K562 (cell line): Measurements from ENCODE around the gene LIF. TPM values are rescaled to one million over a fixed set of nuclear protein-coding genes. Genes with fewer than 3 reads are reported as not detected.

ENCODE experiments used
- ATAC-seq: fragments of 200-7000 bp; cut with Tn5 transposase; 3 replicates; pipeline ENCODE4 v1.9.1; 2020; ENCODE audit warnings: moderate library complexity
- BruUV-seq: library from RNA; stranded (reverse); fragments of 400-500 nt; replicated peaks from 2 replicates; lab custom pipeline; 2021; lab: Mats Ljungman, UMichigan
- CTCF ChIA-PET: fragments of 300-600 bp; formaldehyde crosslinking; extraction: SDS; loops from one replicate; lab custom pipeline; 2021; ENCODE audit warnings: low intra/inter-chr PET ratio; lab: Yijun Ruan, JAX
- POLR2A ChIA-PET: fragments of 300-600, 350-650 bp; sonication (Branson Sonifier 250); formaldehyde crosslinking; extraction: SDS; loops from one replicate; lab custom pipeline; 2021; ENCODE audit warnings: antibody characterized with exemption, inconsistent platforms; lab: Yijun Ruan, JAX
- DNase-seq, 4 experiments: peaks; one replicate each; pipeline versions ENCODE4 v3.0.0 to v3.0.0-alpha.2; 2011 to 2018; ENCODE audit warnings: low spot score in 3 of 4, mixed read lengths in 3 of 4; ENCODE audit errors: extremely low read depth in 1 of 4
- FAIRE-seq: peaks from 2 replicates; lab custom pipeline; 2011; peaks lifted over from hg19 to GRCh38; lab: Jason Lieb, UNC
- H2AFZ ChIP-seq: 2 replicates; pipeline ENCODE4 v1.6.0; 2011; ENCODE audit warnings: low read depth, low read length, control low read depth, inconsistent platforms
- H3K27ac ChIP-seq: fragments of 200-600 bp; 3 replicates; pipeline ENCODE4 v1.8.0; 2011; ENCODE audit warnings: low read depth, mild to moderate bottlenecking, control low read depth, inconsistent platforms, low read length, moderate library complexity, mixed read lengths; ENCODE audit errors: extremely low read depth
- H3K27me3 ChIP-seq, 2 experiments: fragments of 300-600 bp in 1 of 2; 2 replicates in 1 of 2; 3 replicates in 1 of 2; pipeline versions ENCODE4 v1.6.0 to v1.8.0; 2011; ENCODE audit warnings: inconsistent platforms in 2 of 2, low read length in 2 of 2, mild to moderate bottlenecking in 1 of 2, mixed read lengths in 1 of 2, moderate library complexity in 1 of 2; ENCODE audit not compliant: control insufficient read depth in 2 of 2, insufficient read depth in 2 of 2
- H3K36me3 ChIP-seq: fragments of 300-600 bp; 3 replicates; pipeline ENCODE4 v1.8.0; 2011; ENCODE audit warnings: mild to moderate bottlenecking, low read length, inconsistent platforms; ENCODE audit not compliant: control insufficient read depth, insufficient read depth
- H3K4me1 ChIP-seq, 2 experiments: fragments of 200-600 bp in 1 of 2; replicated peaks in 1 of 2; 2 replicates in 1 of 2; 3 replicates in 1 of 2; pipeline versions ENCODE4 v1.5.1 to v1.8.0; 2011; ENCODE audit warnings: inconsistent platforms in 2 of 2, low read length in 2 of 2, mild to moderate bottlenecking in 1 of 2, mixed read lengths in 1 of 2, moderate library complexity in 1 of 2; ENCODE audit not compliant: control insufficient read depth in 2 of 2, insufficient read depth in 2 of 2
- H3K4me2 ChIP-seq: 2 replicates; pipeline ENCODE4 v1.6.1; 2011; ENCODE audit warnings: low read length, control low read depth, inconsistent platforms, mixed read lengths; ENCODE audit not compliant: insufficient read depth
- H3K4me3 ChIP-seq: fragments of 200-600 bp; sonication (generic), shearing (Covaris generic); 2 replicates; pipeline ENCODE4 v1.5.1; 2016; ENCODE audit warnings: control low read depth, inconsistent platforms
- H3K79me2 ChIP-seq: fragments of 200-600 bp; 3 replicates; pipeline ENCODE4 v1.8.0; 2011; ENCODE audit warnings: low read length, inconsistent platforms; ENCODE audit not compliant: control insufficient read depth, insufficient read depth
- H3K9ac ChIP-seq, 2 experiments: 2 replicates each; pipeline versions ENCODE4 v1.6.0 to v1.6.1; 2011; ENCODE audit warnings: low read depth in 2 of 2, low read length in 2 of 2, control low read depth in 1 of 2, inconsistent platforms in 1 of 2, mild to moderate bottlenecking in 1 of 2, mixed read lengths in 1 of 2; ENCODE audit not compliant: insufficient read depth in 1 of 2
- H3K9me1 ChIP-seq: one replicate; pipeline ENCODE4 v1.6.0; 2011; ENCODE audit warnings: inconsistent platforms, mild to moderate bottlenecking, low read length, moderate library complexity; ENCODE audit not compliant: control insufficient read depth, insufficient read depth
- H3K9me3 ChIP-seq: replicated peaks from 2 replicates; pipeline ENCODE4 v1.5.1; 2011; ENCODE audit warnings: low read depth, low read length, inconsistent platforms; ENCODE audit not compliant: control insufficient read depth, insufficient read depth
- H4K20me1 ChIP-seq: replicated peaks from 2 replicates; pipeline ENCODE4 v1.6.1; 2011; ENCODE audit warnings: low read length, inconsistent platforms, mixed read lengths; ENCODE audit not compliant: control insufficient read depth, insufficient read depth
- ARID3A ChIP-seq: IDR thresholded peaks from 2 replicates; pipeline ENCODE4 v1.6.1; 2012; ENCODE audit warnings: low read depth, low read length, improper control_type of control experiment, borderline replicate concordance
- BRD9 ChIP-seq: fragments of 450-650 bp; IDR thresholded peaks from 2 replicates; pipeline ENCODE4 v1.6.1; 2018; ENCODE audit warnings: low read depth; ENCODE audit not compliant: partially characterized antibody
- FOS ChIP-seq: IDR thresholded peaks from 3 replicates; pipeline ENCODE4 v1.6.1; 2011; ENCODE audit not compliant: insufficient read length; ENCODE audit errors: extremely low read depth
- IFI16 ChIP-seq: fragments of 250-450 bp; sonication (Bioruptor Pico); IDR thresholded peaks from 2 replicates; pipeline ENCODE4 v2.1.2; 2022; ENCODE audit warnings: mild to moderate bottlenecking, inconsistent platforms
- RAD21 ChIP-seq, 2 experiments: fragments of 250-450 bp in 1 of 2; fragments of 450-650 bp in 1 of 2; sonication (Bioruptor Pico) in 1 of 2; formaldehyde crosslinking in 1 of 2; IDR thresholded peaks in 1 of 2; conservative IDR thresholded peaks in 1 of 2; 2 replicates each; pipeline versions ENCODE4 v1.4.0 to v1.8.0; 2020 to 2022; ENCODE audit warnings: mild to moderate bottlenecking in 2 of 2, moderate library complexity in 1 of 2
- SP1 ChIP-seq: sonication (generic); formaldehyde crosslinking; IDR thresholded peaks from 2 replicates; pipeline ENCODE4 v1.8.1; 2022; ENCODE audit warnings: mild to moderate bottlenecking, missing genetic modification reagents
- SRF ChIP-seq, 2 experiments: fragments of 250-450, 450-650 bp in 1 of 2; sonication (Bioruptor Pico) in 1 of 2; sonication (generic) in 1 of 2; formaldehyde crosslinking; IDR thresholded peaks; 2 replicates each; pipeline versions ENCODE4 v1.5.0 to v1.5.1; 2020 to 2022; ENCODE audit warnings: mild to moderate bottlenecking in 1 of 2, missing genetic modification reagents in 1 of 2
- ZNF436 ChIP-seq: fragments of 250-450, 450-650 bp; sonication (Bioruptor Pico); formaldehyde crosslinking; IDR thresholded peaks from 2 replicates; pipeline ENCODE4 v1.7.0; 2020; ENCODE audit warnings: mild to moderate bottlenecking
- WGBS: fragments of 100-300 bp; shearing (Covaris generic); methylation state at CpG from one replicate; pipeline ENCODE4 v1.1.6; 2016; ENCODE audit warnings: low coverage, mixed read lengths; ENCODE audit not compliant: insufficient coverage; ENCODE audit errors: missing lambda C conversion rate; 5-methylcytosine and 5-hydroxymethylcytosine counted together
- in situ Hi-C: fragments of 300-500 bp; cut with MboI; formaldehyde crosslinking; loops from 4 replicates; pipeline ENCODE4 v1.15.0; 2018; ENCODE audit warnings: inconsistent platforms, mixed read lengths
- intact Hi-C: fragments of 100-400 bp; cut with micrococcal nuclease; formaldehyde crosslinking; loops from 2 replicates; pipeline ENCODE4 v1.14.2; 2022
- polyA plus RNA-seq, 8 experiments: library from polyadenylated mRNA; depleted of rRNA in 4 of 8; stranded (reverse) in 5 of 8; unstranded in 3 of 8; fragments of >200 nt; fragmentation: Nextera tagmentation in 2 of 8; fragmentation: Illumina TruSeq in 1 of 8; extraction: Ambion mirVana in 2 of 8; extraction: Trizol in 1 of 8; gene quantifications; 2 replicates each; pipeline versions ENCODE4 v1.2.1 to v1.2.3, GENCODE V29; 2011 to 2014; ENCODE audit warnings: inconsistent platforms in 1 of 8, missing spikeins in 1 of 8
- total RNA-seq, 7 experiments: library from RNA; depleted of rRNA in 6 of 7; stranded (reverse); fragments of >200 nt in 6 of 7; fragmentation: Illumina TruSeq in 2 of 7; extraction: Trizol in 2 of 7; gene quantifications; 2 replicates each; pipeline versions ENCODE4 v1.2.1 to v1.2.3, GENCODE V29; 2011 to 2021; ENCODE audit warnings: low replicate concordance in 1 of 7
- TF ChIP-seq, protein P1 (sequence below), 2 experiments: fragments of 450-650 bp; formaldehyde crosslinking in 1 of 2; IDR thresholded peaks; 2 replicates each; pipeline versions ENCODE4 v1.4.0 to v1.6.1; 2014 to 2020; ENCODE audit warnings: mild to moderate bottlenecking in 2 of 2, borderline replicate concordance in 1 of 2, low read depth in 1 of 2

LIF gene
- total and polyA plus RNA-seq, 9 of the 15 experiments (the other 6 are each of a cell fraction or from before 2014, with no cell fraction given): 0.05 to 0.39 (median 0.18) TPM; not detected in 3

DNA sequence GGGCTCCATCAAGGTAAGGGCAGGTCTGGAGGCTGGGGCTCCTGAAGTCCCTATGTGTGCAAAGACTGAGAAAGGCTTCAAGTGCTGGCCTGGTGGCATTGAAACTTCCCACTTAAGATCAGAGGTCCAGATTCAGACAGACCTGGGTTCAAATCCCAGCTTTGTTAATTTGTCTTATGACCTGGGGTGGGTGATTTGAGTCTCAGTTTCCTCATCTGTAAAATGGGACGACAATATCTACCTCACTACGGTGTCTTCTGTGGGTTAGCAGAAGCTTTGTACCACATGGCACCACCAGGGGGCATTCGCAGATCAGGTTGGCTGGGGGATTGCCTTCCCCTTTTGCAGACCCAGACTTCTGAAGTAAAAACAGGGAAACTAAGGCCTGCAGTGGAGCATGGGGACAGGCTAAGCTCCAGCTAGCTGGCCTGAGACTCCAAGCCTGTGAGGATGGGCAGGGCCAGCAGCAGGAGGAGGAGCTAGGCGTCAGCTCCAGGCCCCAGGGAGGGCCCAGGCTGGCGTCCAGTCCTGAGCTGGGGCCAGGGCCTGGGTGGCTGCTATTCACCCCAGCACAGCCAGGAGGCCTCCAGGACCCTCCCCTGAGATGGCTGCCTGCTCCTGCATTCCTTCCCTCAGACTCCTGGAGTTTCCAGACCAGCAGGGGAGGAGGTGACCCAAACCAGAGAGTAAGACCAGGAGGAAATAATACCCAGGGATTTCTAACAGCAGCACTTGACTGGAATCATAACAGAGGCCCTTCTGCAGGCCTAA lies 41.3 kb upstream of the LIF start:
- H3K4me3 ChIP-seq: no peak overlapping the region
- H3K79me2 ChIP-seq: no peaks in the 10 kb centered on the region
- no peak overlapping the region for H3K9ac ChIP-seq
- BruUV-seq: no TSS peak
- H3K27ac ChIP-seq: no peak overlapping the region
- no peaks in the 10 kb centered on the region for H3K9me1 ChIP-seq
- ChIA-PET POLR2A (interaction anchor here (0.9 to 1.4 kb wide), 2 partner anchors 11 to 27 kb away, joined by 6 to 8 read pairs; no protein-coding TSS in a partner anchor), CTCF (interaction anchor here (1.2 to 2.9 kb wide), 5 partner anchors 25 to 198 kb away, joined by 3 to 31 read pairs (median 17); partner anchors contain the start of gene RNF215)
- no peaks in the 10 kb centered on the region for H3K9me3 ChIP-seq
- peaks cover 5% of the 10 kb centered on the region; the same call in 1 of the 3 replicates for H3K36me3 ChIP-seq
- peak; percentile 76 for ATAC-seq
- H3K27me3 ChIP-seq: no peaks in the 10 kb centered on the region
- H3K4me1 ChIP-seq: peaks cover 21 to 72% of the 10 kb centered on the region in 2 experiments; a peak in 4 of 5 replicates
- 13% methylated on average over 4 of the region's 5 CpGs for WGBS
- in situ Hi-C loops (loop anchor here (10.0 kb wide), 1 partner anchor 317 kb away; the partner anchor contains the start of gene TCN2), intact Hi-C loops (loop anchor here (1.0 to 2.0 kb wide), 3 partner anchors 32 to 99 kb away; partner anchors contain the start of genes RNF215 and TBC1D10A)
- 0 out of 2 replicates have a peak overlapping the region, but pooled peaks have one; percentile 52 for H3K4me2 ChIP-seq
- peaks cover 6% of the 10 kb centered on the region; the same call in 1 of the 2 replicates for H4K20me1 ChIP-seq
- FAIRE-seq: peak; percentile 90
- peak; percentile 50 to 80 (median 62) for DNase-seq
- peak overlapping the region; percentile 88 for H2AFZ ChIP-seq
- TF ChIP-seq SP1: peak; percentile 61; the same call in 1 of the 2 replicates
- TF ChIP-seq IFI16: no peak
- TF ChIP-seq, protein P1, sequence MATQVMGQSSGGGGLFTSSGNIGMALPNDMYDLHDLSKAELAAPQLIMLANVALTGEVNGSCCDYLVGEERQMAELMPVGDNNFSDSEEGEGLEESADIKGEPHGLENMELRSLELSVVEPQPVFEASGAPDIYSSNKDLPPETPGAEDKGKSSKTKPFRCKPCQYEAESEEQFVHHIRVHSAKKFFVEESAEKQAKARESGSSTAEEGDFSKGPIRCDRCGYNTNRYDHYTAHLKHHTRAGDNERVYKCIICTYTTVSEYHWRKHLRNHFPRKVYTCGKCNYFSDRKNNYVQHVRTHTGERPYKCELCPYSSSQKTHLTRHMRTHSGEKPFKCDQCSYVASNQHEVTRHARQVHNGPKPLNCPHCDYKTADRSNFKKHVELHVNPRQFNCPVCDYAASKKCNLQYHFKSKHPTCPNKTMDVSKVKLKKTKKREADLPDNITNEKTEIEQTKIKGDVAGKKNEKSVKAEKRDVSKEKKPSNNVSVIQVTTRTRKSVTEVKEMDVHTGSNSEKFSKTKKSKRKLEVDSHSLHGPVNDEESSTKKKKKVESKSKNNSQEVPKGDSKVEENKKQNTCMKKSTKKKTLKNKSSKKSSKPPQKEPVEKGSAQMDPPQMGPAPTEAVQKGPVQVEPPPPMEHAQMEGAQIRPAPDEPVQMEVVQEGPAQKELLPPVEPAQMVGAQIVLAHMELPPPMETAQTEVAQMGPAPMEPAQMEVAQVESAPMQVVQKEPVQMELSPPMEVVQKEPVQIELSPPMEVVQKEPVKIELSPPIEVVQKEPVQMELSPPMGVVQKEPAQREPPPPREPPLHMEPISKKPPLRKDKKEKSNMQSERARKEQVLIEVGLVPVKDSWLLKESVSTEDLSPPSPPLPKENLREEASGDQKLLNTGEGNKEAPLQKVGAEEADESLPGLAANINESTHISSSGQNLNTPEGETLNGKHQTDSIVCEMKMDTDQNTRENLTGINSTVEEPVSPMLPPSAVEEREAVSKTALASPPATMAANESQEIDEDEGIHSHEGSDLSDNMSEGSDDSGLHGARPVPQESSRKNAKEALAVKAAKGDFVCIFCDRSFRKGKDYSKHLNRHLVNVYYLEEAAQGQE (IDR thresholded peaks at IDR 0.05; ENCODE audit: borderline replicate concordance): peak; percentile 79
- TF ChIP-seq, protein P1 (CRISPR knock-in tag; IDR thresholded peaks at IDR 0.05; ENCODE audit: low read depth): no peak
- no peak for TF ChIP-seq ARID3A
- peak; percentile 61 to 88 for TF ChIP-seq RAD21 (CRISPR knock-in tag; conservative IDR thresholded peaks at IDR 0.05 in 1 of 2, IDR thresholded peaks at IDR 0.05 in 1 of 2)
- no peak for TF ChIP-seq ZNF436 (CRISPR knock-in tag)
- TF ChIP-seq FOS: no peak
- TF ChIP-seq BRD9: no peak
- 0 out of 4 replicates have a peak, but pooled peaks of 1 of the 2 experiments have one; percentile 27 for TF ChIP-seq SRF (CRISPR knock-in tag; IDR thresholded peaks at IDR 0.05)
